IMR-90 (cell line): ENCODE data around the gene CNKSR3. TPM values are rescaled to one million over a fixed set of nuclear protein-coding genes. Genes with fewer than 3 reads are reported as not detected.
A peak's percentile ranks its signal among the peaks of the same experiment; 100 is the strongest.

Experiments used
- ATAC-seq: fragments of 200-7000 bp; cut with Tn5 transposase; 2 replicates; pipeline ENCODE4 v1.9.1; 2020; ENCODE audit warnings: low read depth, mild to moderate bottlenecking, moderate library complexity
- BruUV-seq: library from RNA; stranded (reverse); fragments of 400-500 nt; replicated peaks from 2 replicates; lab custom pipeline; 2021; lab: Mats Ljungman, UMichigan
- CTCF ChIA-PET: fragments of 300-600 bp; formaldehyde crosslinking; extraction: SDS; loops from one replicate; lab custom pipeline; 2021; ENCODE audit warnings: antibody characterized with exemption; lab: Yijun Ruan, JAX
- POLR2A ChIA-PET: fragments of 300-600 bp; sonication (Branson Sonifier 250); formaldehyde crosslinking; loops from one replicate; lab custom pipeline; 2022; ENCODE audit warnings: antibody characterized with exemption; ENCODE audit not compliant: unreplicated experiment; lab: Charles Lee
- DNase-seq: peaks from one replicate; pipeline ENCODE4 v3.0.0; 2013
- H2AFZ ChIP-seq: replicated peaks from 2 replicates; pipeline ENCODE3; 2013; ENCODE audit warnings: low read length, mild to moderate bottlenecking; ENCODE audit not compliant: poor library complexity
- H2AK5ac ChIP-seq: 2 replicates; pipeline ENCODE4 v1.6.1; 2013; ENCODE audit warnings: low read depth, low read length, inconsistent platforms
- H2AK9ac ChIP-seq: replicated peaks from 2 replicates; pipeline ENCODE3; 2013; ENCODE audit warnings: mild to moderate bottlenecking, low read depth, low read length, moderate library complexity; ENCODE audit not compliant: poor library complexity
- H2BK120ac ChIP-seq: 2 replicates; pipeline ENCODE4 v1.6.1; 2013; ENCODE audit warnings: low read depth, low read length, inconsistent platforms
- H2BK15ac ChIP-seq: 3 replicates; pipeline ENCODE4 v1.6.1; 2013; ENCODE audit warnings: low read depth, low read length, inconsistent platforms
- H2BK20ac ChIP-seq: 2 replicates; pipeline ENCODE4 v1.6.1; 2013; ENCODE audit warnings: low read depth, mild to moderate bottlenecking, inconsistent platforms, low read length, moderate library complexity
- H2BK5ac ChIP-seq: 2 replicates; pipeline ENCODE4 v1.6.1; 2013; ENCODE audit warnings: mild to moderate bottlenecking, low read depth, low read length, inconsistent platforms; ENCODE audit not compliant: poor library complexity, severe bottlenecking
- H3K14ac ChIP-seq: replicated peaks from 2 replicates; pipeline ENCODE4 v1.6.1; 2013; ENCODE audit warnings: low read depth, low read length, inconsistent platforms
- H3K18ac ChIP-seq: 2 replicates; pipeline ENCODE4 v1.6.1; 2013; ENCODE audit warnings: low read depth, low read length, control low read depth
- H3K23ac ChIP-seq: 2 replicates; pipeline ENCODE4 v1.6.1; 2013; ENCODE audit warnings: low read depth, low read length, inconsistent platforms
- H3K27ac ChIP-seq: 2 replicates; pipeline ENCODE4 v1.5.1; 2013; ENCODE audit warnings: mild to moderate bottlenecking, control low read depth, low read length; ENCODE audit not compliant: insufficient read depth
- H3K27me3 ChIP-seq: 2 replicates; pipeline ENCODE4 v1.6.1; 2013; ENCODE audit warnings: low read length; ENCODE audit not compliant: control insufficient read depth, insufficient read depth
- H3K36me3 ChIP-seq: 2 replicates; pipeline ENCODE4 v1.6.1; 2013; ENCODE audit warnings: low read length, mixed read lengths; ENCODE audit not compliant: control insufficient read depth, insufficient read depth
- H3K4ac ChIP-seq: 2 replicates; pipeline ENCODE4 v1.6.1; 2013; ENCODE audit warnings: low read depth, low read length, inconsistent platforms
- H3K4me1 ChIP-seq: 2 replicates; pipeline ENCODE4 v1.6.1; 2013; ENCODE audit warnings: low read length, mixed read lengths; ENCODE audit not compliant: control insufficient read depth, insufficient read depth
- H3K4me2 ChIP-seq: 2 replicates; pipeline ENCODE4 v1.6.1; 2013; ENCODE audit warnings: low read depth, mild to moderate bottlenecking, control low read depth, low read length, moderate library complexity
- H3K4me3 ChIP-seq: 2 replicates; pipeline ENCODE4 v1.5.1; 2013; ENCODE audit warnings: low read depth, mild to moderate bottlenecking, control low read depth, low read length, moderate library complexity; ENCODE audit not compliant: insufficient read depth
- H3K56ac ChIP-seq: 2 replicates; pipeline ENCODE4 v1.6.1; 2013; ENCODE audit warnings: low read length, inconsistent platforms; ENCODE audit not compliant: insufficient read depth; ENCODE audit errors: extremely low read depth
- H3K79me1 ChIP-seq, 2 experiments: 2 replicates each; pipeline ENCODE4 v1.6.1; 2013; ENCODE audit warnings: low read length in 2 of 2, inconsistent platforms in 1 of 2, low read depth in 1 of 2
- H3K9ac ChIP-seq: 2 replicates; pipeline ENCODE4 v1.6.1; 2013; ENCODE audit warnings: low read depth, low read length, control low read depth
- H3K9me1 ChIP-seq: 2 replicates; pipeline ENCODE4 v1.6.1; 2013; ENCODE audit warnings: low read length, inconsistent platforms; ENCODE audit not compliant: insufficient read depth
- H3K9me3 ChIP-seq: 2 replicates; pipeline ENCODE4 v1.6.1; 2013; ENCODE audit warnings: low read length; ENCODE audit not compliant: control insufficient read depth, insufficient read depth
- H4K20me1 ChIP-seq: 2 replicates; pipeline ENCODE4 v1.6.1; 2013; ENCODE audit warnings: low read length, inconsistent platforms; ENCODE audit not compliant: insufficient read depth
- H4K5ac ChIP-seq: 2 replicates; pipeline ENCODE4 v1.6.1; 2013; ENCODE audit warnings: mild to moderate bottlenecking, low read depth, low read length, control low read depth
- H4K8ac ChIP-seq, 2 experiments: 2 replicates each; pipeline ENCODE4 v1.6.1; 2013; ENCODE audit warnings: low read depth in 2 of 2, low read length in 2 of 2, control low read depth in 1 of 2, inconsistent platforms in 1 of 2
- H4K91ac ChIP-seq: 2 replicates; pipeline ENCODE4 v1.6.1; 2013; ENCODE audit warnings: low read depth, low read length, inconsistent platforms; ENCODE audit not compliant: insufficient read depth
- MXI1 ChIP-seq: IDR thresholded peaks from 2 replicates; pipeline ENCODE4 v1.6.1; 2012; ENCODE audit warnings: low read depth, mild to moderate bottlenecking, low read length, moderate library complexity, borderline replicate concordance
- RCOR1 ChIP-seq: IDR thresholded peaks from 2 replicates; pipeline ENCODE4 v1.6.1; 2012; ENCODE audit warnings: mild to moderate bottlenecking, low read length, improper control_type of control experiment; ENCODE audit not compliant: insufficient replicate concordance
- RFX5 ChIP-seq: IDR thresholded peaks from 2 replicates; pipeline ENCODE4 v1.8.0; 2012; ENCODE audit warnings: low read depth, mild to moderate bottlenecking, low read length, moderate library complexity
- WGBS, 2 experiments: methylation state at CpG; one replicate each; pipeline versions ENCODE4 v1.1.5 to v1.1.7; 2013; ENCODE audit warnings: missing lambda C conversion rate in 2 of 2; ENCODE audit not compliant: insufficient read length in 1 of 2; ENCODE audit errors: extremely low coverage in 2 of 2; 5-methylcytosine and 5-hydroxymethylcytosine counted together
- dilution Hi-C: fragments of 300-500 bp; cut with HindIII; formaldehyde crosslinking; loops from one replicate; pipeline ENCODE4 v1.14.3; 2018; ENCODE audit warnings: low sequenced_read_pairs; ENCODE audit not compliant: unreplicated experiment
- in situ Hi-C: fragments of 300-500 bp; cut with MboI; formaldehyde crosslinking; loops from 3 replicates; pipeline ENCODE4 v1.14.3; 2019; ENCODE audit warnings: low sequenced_read_pairs, inconsistent platforms, mixed read lengths
- intact Hi-C: fragments of 100-400 bp; cut with micrococcal nuclease; formaldehyde crosslinking; loops from 2 replicates; pipeline ENCODE4 v1.10.0; 2022
- polyA plus RNA-seq, 3 experiments: library from polyadenylated mRNA; depleted of rRNA; stranded (reverse); fragments of >200 nt; gene quantifications; 2 replicates each; pipeline ENCODE4 v1.2.3, GENCODE V29; 2012; ENCODE audit warnings: low replicate concordance in 1 of 3
- total RNA-seq: library from RNA; depleted of rRNA; stranded (reverse); fragments of >200 nt; gene quantifications from 2 replicates; pipeline ENCODE4 v1.2.3, GENCODE V29; 2012
- TF ChIP-seq, protein P1 (sequence below): fragments of 150-350 bp; IDR thresholded peaks from 2 replicates; pipeline ENCODE4 v1.6.1; 2016; ENCODE audit warnings: low read depth, mild to moderate bottlenecking, low read length, moderate library complexity, borderline replicate concordance
- TF ChIP-seq, protein P2 (sequence below): conservative IDR thresholded peaks from 2 replicates; pipeline ENCODE4 v1.5.1; 2012; ENCODE audit warnings: mild to moderate bottlenecking, low read depth, low read length, improper control_type of control experiment

CNKSR3 gene
- total and polyA plus RNA-seq, 2 of the 4 experiments (the other 2 are of a cell fraction): 6.7 to 15.8 TPM

DNA sequence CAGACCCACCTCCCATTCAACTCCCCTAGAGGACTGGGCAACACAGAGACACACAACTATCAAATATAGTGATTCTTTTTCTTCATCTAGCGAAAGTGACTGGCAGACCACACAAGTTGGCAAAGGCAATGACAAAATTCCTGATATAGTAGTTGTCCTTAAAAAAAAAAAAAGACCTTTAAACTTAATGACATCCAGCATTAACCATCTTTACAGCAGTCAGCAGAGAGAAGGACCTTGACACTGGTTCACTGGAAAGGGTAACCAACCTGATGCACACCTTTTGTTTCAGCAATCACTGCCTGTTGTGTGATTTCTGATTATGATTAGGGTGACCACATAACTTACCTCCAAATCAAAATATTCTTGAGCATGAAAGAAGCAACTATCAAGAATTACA lies 1.7 kb upstream of the CNKSR3 start:
- no peak overlapping the region for H4K5ac ChIP-seq
- POLR2A ChIA-PET: no interaction called here
- dilution Hi-C loops (no loop called here), intact Hi-C loops (no loop called here), in situ Hi-C loops (no loop called here)
- H3K18ac ChIP-seq: no peak overlapping the region
- 0 out of 2 replicates have a peak overlapping the region, but pooled peaks have one; percentile 10 for H2BK20ac ChIP-seq
- H2AK5ac ChIP-seq: no peak overlapping the region
- H4K91ac ChIP-seq: no peak overlapping the region
- H4K8ac ChIP-seq: 0 out of 4 replicates have a peak overlapping the region, but pooled peaks of 1 of the 2 experiments have one; percentile 31
- H2AFZ ChIP-seq: peak overlapping the region; percentile 52
- H3K23ac ChIP-seq: peak overlapping the region; percentile 47; the same call in 1 of the 2 replicates
- H3K56ac ChIP-seq: 0 out of 2 replicates have a peak overlapping the region, but pooled peaks have one; percentile 4
- H3K9me1 ChIP-seq: peaks cover 12% of the 10 kb centered on the region
- peaks cover 14% of the 10 kb centered on the region; the same call in 1 of the 2 replicates for H4K20me1 ChIP-seq
- H3K14ac ChIP-seq: no peak overlapping the region
- H2BK120ac ChIP-seq: peak overlapping the region; percentile 19; the same call in 1 of the 2 replicates
- H3K36me3 ChIP-seq: no peaks in the 10 kb centered on the region; the same call in 1 of the 2 replicates
- H2AK9ac ChIP-seq: no peak overlapping the region
- no peak overlapping the region; the same call in 1 of the 2 replicates for H3K4ac ChIP-seq
- no peak overlapping the region for H3K4me2 ChIP-seq
- TF ChIP-seq, protein P1, sequence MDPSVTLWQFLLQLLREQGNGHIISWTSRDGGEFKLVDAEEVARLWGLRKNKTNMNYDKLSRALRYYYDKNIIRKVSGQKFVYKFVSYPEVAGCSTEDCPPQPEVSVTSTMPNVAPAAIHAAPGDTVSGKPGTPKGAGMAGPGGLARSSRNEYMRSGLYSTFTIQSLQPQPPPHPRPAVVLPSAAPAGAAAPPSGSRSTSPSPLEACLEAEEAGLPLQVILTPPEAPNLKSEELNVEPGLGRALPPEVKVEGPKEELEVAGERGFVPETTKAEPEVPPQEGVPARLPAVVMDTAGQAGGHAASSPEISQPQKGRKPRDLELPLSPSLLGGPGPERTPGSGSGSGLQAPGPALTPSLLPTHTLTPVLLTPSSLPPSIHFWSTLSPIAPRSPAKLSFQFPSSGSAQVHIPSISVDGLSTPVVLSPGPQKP: no peak
- no peak for TF ChIP-seq RCOR1
- TF ChIP-seq, protein P2, sequence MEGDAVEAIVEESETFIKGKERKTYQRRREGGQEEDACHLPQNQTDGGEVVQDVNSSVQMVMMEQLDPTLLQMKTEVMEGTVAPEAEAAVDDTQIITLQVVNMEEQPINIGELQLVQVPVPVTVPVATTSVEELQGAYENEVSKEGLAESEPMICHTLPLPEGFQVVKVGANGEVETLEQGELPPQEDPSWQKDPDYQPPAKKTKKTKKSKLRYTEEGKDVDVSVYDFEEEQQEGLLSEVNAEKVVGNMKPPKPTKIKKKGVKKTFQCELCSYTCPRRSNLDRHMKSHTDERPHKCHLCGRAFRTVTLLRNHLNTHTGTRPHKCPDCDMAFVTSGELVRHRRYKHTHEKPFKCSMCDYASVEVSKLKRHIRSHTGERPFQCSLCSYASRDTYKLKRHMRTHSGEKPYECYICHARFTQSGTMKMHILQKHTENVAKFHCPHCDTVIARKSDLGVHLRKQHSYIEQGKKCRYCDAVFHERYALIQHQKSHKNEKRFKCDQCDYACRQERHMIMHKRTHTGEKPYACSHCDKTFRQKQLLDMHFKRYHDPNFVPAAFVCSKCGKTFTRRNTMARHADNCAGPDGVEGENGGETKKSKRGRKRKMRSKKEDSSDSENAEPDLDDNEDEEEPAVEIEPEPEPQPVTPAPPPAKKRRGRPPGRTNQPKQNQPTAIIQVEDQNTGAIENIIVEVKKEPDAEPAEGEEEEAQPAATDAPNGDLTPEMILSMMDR: no peak
- TF ChIP-seq MXI1: no peak
- TF ChIP-seq RFX5: no peak
- no peaks in the 10 kb centered on the region for H3K27me3 ChIP-seq
- H3K79me1 ChIP-seq: peaks cover 17 to 26% of the 10 kb centered on the region in 2 experiments
- peak overlapping the region; percentile 62; the same call in 1 of the 3 replicates for H2BK15ac ChIP-seq
- WGBS, 2 experiments: no CpG with 5 or more reads among the region's 1 CpG
- DNase-seq (no peak), ATAC-seq (no peak)
- H3K4me1 ChIP-seq: peaks cover 5% of the 10 kb centered on the region
- H3K27ac ChIP-seq: no peak overlapping the region
- BruUV-seq: no TSS peak
- CTCF ChIA-PET: no interaction called here
- no peak overlapping the region for H3K9ac ChIP-seq
- H3K9me3 ChIP-seq: no peaks in the 10 kb centered on the region
- H3K4me3 ChIP-seq: no peak overlapping the region
- no peak overlapping the region for H2BK5ac ChIP-seq
